ENCODE measurements around the gene HBE1. TPM values are rescaled to one million over a fixed set of nuclear protein-coding genes. Genes with fewer than 3 reads are reported as not detected.
"Not testable (repeated sequence)": the region's sequence is repeated elsewhere in the genome, so short reads cannot be mapped to it uniquely, and the experiment has no call there.

Gene HBE1
- total and polyA plus RNA-seq, 5 donors from 2014 or later = not detected

DNA sequence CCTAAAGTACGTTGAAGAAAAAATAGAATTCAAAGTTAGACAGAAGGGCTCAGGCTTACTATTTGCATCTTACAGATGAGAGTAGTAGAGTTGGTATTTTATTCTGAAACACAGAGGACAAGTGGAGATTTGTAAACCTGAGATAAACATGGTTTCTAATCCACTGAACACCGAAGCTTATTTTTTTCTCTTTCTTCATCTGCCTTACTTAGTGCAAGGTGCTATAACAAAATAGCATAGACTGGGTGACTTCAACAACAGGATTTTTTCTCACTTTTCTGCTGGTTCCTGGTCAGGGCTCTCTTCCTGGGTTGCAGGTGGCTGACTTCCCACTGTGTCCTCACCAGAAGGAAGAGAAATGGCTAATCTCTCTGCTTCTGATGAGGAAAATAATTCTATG is 18.0 kb downstream of the HBE1 start:
- H3K4me3 Mint-ChIP-seq = no peak overlapping the region
- no peaks in the 10 kb centered on the region for H3K9me3 ChIP-seq (ENCODE audit: control insufficient read depth in 2 of 2, low read length in 2 of 2)
- no peaks in the 10 kb centered on the region for H3K27me3 ChIP-seq (ENCODE audit: control insufficient read depth, insufficient read depth, low read length)
- H3K9me3 Mint-ChIP-seq = peaks cover 0 to 1% (median 0%) of the 10 kb centered on the region in 7 donors
- no peaks in the 10 kb centered on the region for H3K36me3 ChIP-seq (ENCODE audit: control insufficient read depth, insufficient read depth, low read length)
- H3K27me3 Mint-ChIP-seq = peaks cover under 1% of the 10 kb centered on the region
- no peaks in the 10 kb centered on the region for H3K4me1 ChIP-seq (ENCODE audit: control insufficient read depth, insufficient read depth, low read length, poor library complexity, severe bottlenecking)
- H3K27ac Mint-ChIP-seq = no peak overlapping the region
- no peak overlapping the region for H3K27ac ChIP-seq (ENCODE audit: insufficient read depth, low read length, poor library complexity, severe bottlenecking)
- H3K4me3 ChIP-seq (ENCODE audit: low read depth, low read length) = no peak overlapping the region
- no peaks in the 10 kb centered on the region for H3K36me3 Mint-ChIP-seq
- no peak for ATAC-seq (ENCODE audit: low read depth in 2 of 2)
- no peaks in the 10 kb centered on the region for H3K4me1 Mint-ChIP-seq
- DNase-seq = no peak

DNA sequence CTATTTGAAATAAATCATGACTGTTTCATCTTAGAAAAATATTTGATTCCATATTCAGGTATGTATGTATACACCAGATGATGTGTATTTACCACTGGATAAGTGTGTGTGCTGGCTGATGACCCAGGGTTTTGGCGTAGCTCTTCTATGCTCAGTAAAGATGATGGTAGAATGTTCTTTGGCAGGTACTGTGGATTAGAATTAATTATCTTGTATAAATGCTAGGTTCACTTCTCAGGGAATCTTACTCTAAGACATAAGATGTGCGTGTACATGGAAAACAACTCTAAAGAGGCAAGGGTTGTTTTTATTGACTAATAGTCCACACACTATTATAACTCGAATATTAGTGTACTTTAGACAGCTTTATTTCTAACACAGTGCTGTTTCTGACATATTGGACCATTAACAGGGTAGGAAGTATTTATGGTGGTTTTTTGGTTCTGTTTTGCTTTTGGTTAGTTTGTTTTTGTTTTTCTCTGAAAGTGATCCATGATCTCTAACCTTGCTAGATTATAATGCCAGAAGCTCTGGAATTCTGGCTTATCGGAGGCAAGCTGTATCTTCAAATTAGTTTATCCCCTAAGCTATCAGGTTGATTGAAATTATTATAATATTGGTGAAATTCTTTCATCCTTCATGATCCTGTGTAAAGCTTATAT is 19.1 kb downstream of the HBE1 start:
- Mint-ChIP-seq H3K27ac (no peak overlapping the region), H3K27me3 (peaks cover 4% of the 10 kb centered on the region), H3K4me1 (no peaks in the 10 kb centered on the region), H3K9me3 (peaks cover 0 to 3% (median 0%) of the 10 kb centered on the region in 7 donors), H3K4me3 (no peak overlapping the region), H3K36me3 (no peaks in the 10 kb centered on the region)
- no peak for ATAC-seq (ENCODE audit: low read depth in 2 of 2)
- no peak for DNase-seq
- no peaks in the 10 kb centered on the region for H3K27me3 ChIP-seq (ENCODE audit: control insufficient read depth, insufficient read depth, low read length)
- H3K36me3 ChIP-seq (ENCODE audit: control insufficient read depth, insufficient read depth, low read length) = no peaks in the 10 kb centered on the region
- H3K4me1 ChIP-seq (ENCODE audit: control insufficient read depth, insufficient read depth, low read length, poor library complexity, severe bottlenecking) = no peaks in the 10 kb centered on the region
- H3K9me3 ChIP-seq (ENCODE audit: control insufficient read depth in 2 of 2, low read length in 2 of 2) = no peaks in the 10 kb centered on the region
- no peak overlapping the region for H3K27ac ChIP-seq (ENCODE audit: insufficient read depth, low read length, poor library complexity, severe bottlenecking)
- no peak overlapping the region for H3K4me3 ChIP-seq (ENCODE audit: low read depth, low read length)

DNA sequence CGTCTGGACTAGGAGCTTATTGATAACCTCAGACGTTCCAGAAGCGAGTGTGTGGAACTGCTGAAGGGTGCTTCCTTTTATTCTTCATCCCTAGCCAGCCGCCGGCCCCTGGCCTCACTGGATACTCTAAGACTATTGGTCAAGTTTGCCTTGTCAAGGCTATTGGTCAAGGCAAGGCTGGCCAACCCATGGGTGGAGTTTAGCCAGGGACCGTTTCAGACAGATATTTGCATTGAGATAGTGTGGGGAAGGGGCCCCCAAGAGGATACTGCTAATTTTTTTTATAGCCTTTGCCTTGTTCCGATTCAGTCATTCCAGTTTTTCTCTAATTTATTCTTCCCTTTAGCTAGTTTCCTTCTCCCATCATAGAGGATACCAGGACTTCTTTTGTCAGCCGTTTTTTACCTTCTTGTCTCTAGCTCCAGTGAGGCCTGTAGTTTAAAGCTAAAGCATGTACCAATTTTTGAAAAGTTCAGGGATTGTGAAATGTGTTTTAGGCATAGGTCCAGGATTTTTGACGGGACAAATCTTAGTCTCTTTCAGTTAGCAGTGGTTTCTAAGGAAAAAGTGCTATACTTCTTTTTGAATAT is 19.8 kb downstream of the HBE1 start, which contains the start of gene HBG1:
HBG1 (minus strand) TSS at position 51 of the 590 bp plus-strand sequence. CDS start 53 bp downstream, outside the sequence.
- not testable (repeated sequence) for DNase-seq; H3K27ac ChIP-seq (ENCODE audit: insufficient read depth, low read length, poor library complexity, severe bottlenecking); H3K27me3 ChIP-seq (ENCODE audit: control insufficient read depth, insufficient read depth, low read length); H3K4me3 Mint-ChIP-seq; H3K36me3 ChIP-seq (ENCODE audit: control insufficient read depth, insufficient read depth, low read length); H3K4me1 ChIP-seq (ENCODE audit: control insufficient read depth, insufficient read depth, low read length, poor library complexity, severe bottlenecking); ATAC-seq (ENCODE audit: low read depth in 2 of 2); H3K27ac Mint-ChIP-seq; H3K36me3 Mint-ChIP-seq; H3K4me3 ChIP-seq (ENCODE audit: low read depth, low read length); H3K4me1 Mint-ChIP-seq; H3K27me3 Mint-ChIP-seq; H3K9me3 Mint-ChIP-seq; H3K9me3 ChIP-seq (ENCODE audit: control insufficient read depth in 2 of 2, low read length in 2 of 2)

DNA sequence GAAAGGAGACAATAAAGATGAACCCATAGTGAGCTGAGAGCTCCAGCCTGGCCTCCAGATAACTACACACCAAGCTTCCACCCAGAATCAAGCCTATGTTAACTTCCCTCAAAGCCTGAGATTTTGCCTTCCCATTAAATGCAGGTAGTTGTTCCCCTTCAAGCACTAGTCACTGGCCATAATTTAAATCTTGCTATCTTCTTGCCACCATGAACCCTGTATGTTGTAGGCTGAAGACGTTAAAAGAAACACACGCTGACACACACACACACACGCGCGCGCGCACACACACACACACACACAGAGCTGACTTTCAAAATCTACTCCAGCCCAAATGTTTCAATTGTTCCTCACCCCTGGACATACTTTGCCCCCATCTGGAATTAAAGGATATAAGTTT is 21.2 kb downstream of the HBE1 start:
- not testable (repeated sequence) for H3K4me3 Mint-ChIP-seq; H3K4me1 Mint-ChIP-seq; H3K36me3 Mint-ChIP-seq; DNase-seq; H3K27ac ChIP-seq (ENCODE audit: insufficient read depth, low read length, poor library complexity, severe bottlenecking); H3K36me3 ChIP-seq (ENCODE audit: control insufficient read depth, insufficient read depth, low read length); H3K4me1 ChIP-seq (ENCODE audit: control insufficient read depth, insufficient read depth, low read length, poor library complexity, severe bottlenecking); H3K9me3 Mint-ChIP-seq; ATAC-seq (ENCODE audit: low read depth in 2 of 2); H3K27ac Mint-ChIP-seq; H3K27me3 Mint-ChIP-seq; H3K4me3 ChIP-seq (ENCODE audit: low read depth, low read length); H3K27me3 ChIP-seq (ENCODE audit: control insufficient read depth, insufficient read depth, low read length); H3K9me3 ChIP-seq (ENCODE audit: control insufficient read depth in 2 of 2, low read length in 2 of 2)

DNA sequence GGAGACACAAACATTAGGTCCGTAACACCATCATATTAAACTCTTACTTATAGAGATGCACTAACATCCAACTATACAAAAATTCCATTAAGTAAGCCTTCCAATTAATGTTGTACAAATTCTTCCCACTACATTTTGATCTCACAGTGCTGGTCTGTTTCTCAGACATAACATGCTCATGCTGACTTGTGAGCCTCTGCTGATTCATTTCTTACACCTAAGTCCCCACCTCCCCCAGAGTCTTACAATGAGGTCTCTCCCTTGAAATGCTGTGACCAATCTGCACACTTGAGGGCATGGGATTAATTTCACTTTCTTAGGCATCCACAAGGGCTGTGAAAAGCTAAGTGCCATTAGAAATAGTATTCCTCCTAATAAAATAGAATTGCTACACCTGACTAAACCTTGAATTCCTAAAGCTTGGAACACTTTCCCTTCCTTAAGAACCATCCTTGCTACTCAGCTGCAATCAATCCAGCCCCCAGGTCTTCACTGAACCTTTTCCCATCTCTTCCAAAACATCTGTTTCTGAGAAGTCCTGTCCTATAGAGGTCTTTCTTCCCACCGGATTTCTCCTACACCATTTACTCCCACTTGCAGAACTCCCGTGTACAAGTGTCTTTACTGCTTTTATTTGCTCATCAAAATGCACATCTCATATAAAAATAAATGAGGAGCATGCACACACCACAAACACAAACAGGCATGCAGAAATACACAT is 22.1 kb downstream of the HBE1 start:
- Histone ChIP-seq H3K9me3 (ENCODE audit: control insufficient read depth in 2 of 2, low read length in 2 of 2) (no peaks in the 10 kb centered on the region), H3K4me3 (ENCODE audit: low read depth, low read length) (no peak overlapping the region), H3K27ac (ENCODE audit: insufficient read depth, low read length, poor library complexity, severe bottlenecking) (no peak overlapping the region), H3K36me3 (ENCODE audit: control insufficient read depth, insufficient read depth, low read length) (no peaks in the 10 kb centered on the region), H3K27me3 (ENCODE audit: control insufficient read depth, insufficient read depth, low read length) (no peaks in the 10 kb centered on the region), H3K4me1 (ENCODE audit: control insufficient read depth, insufficient read depth, low read length, poor library complexity, severe bottlenecking) (no peaks in the 10 kb centered on the region)
- no peaks in the 10 kb centered on the region for H3K4me1 Mint-ChIP-seq
- no peak for DNase-seq
- no peak for ATAC-seq (ENCODE audit: low read depth in 2 of 2)
- H3K27me3 Mint-ChIP-seq = peaks cover 8% of the 10 kb centered on the region
- no peaks in the 10 kb centered on the region for H3K36me3 Mint-ChIP-seq
- H3K27ac Mint-ChIP-seq = no peak overlapping the region
- H3K9me3 Mint-ChIP-seq = peaks cover 0 to 3% (median 0%) of the 10 kb centered on the region in 7 donors
- no peak overlapping the region for H3K4me3 Mint-ChIP-seq

DNA sequence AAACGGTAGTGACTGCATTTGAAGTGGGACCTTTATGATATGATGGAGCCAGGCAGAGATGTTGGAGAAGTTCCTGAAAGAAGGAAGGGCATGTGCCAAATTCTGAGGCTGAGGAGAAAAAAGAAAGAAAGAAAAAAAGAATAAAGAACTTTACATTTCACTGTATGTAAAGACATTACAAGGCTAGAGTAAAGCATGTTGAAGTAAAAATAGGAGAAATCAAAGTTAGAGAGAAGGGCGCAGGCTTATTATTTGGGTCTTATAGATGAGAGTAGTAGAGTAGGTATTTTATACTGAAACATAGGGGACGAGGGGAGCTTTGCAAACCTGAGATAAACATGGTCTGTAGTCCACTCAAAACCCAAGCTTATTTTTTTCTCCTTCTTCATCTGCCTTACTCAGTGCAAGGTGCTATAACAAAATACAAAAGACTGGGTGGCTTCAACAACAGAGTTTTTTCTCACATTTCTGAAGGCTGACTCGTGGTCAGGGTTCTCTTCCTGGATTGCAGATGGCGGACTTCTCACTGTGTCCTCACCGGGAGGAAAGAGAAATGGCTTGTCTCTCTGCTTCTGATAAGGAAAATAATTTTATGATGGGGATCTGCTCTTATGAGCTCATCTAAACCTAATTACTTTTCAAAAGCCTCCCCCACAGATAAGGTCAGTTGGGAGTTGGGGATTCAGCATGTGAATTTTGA is 22.8 kb downstream of the HBE1 start:
- H3K4me3 Mint-ChIP-seq = no peak overlapping the region
- Histone ChIP-seq H3K9me3 (ENCODE audit: control insufficient read depth in 2 of 2, low read length in 2 of 2) (no peaks in the 10 kb centered on the region), H3K4me1 (ENCODE audit: control insufficient read depth, insufficient read depth, low read length, poor library complexity, severe bottlenecking) (no peaks in the 10 kb centered on the region), H3K27me3 (ENCODE audit: control insufficient read depth, insufficient read depth, low read length) (no peaks in the 10 kb centered on the region), H3K27ac (ENCODE audit: insufficient read depth, low read length, poor library complexity, severe bottlenecking) (no peak overlapping the region), H3K4me3 (ENCODE audit: low read depth, low read length) (no peak overlapping the region), H3K36me3 (ENCODE audit: control insufficient read depth, insufficient read depth, low read length) (no peaks in the 10 kb centered on the region)
- H3K36me3 Mint-ChIP-seq = no peaks in the 10 kb centered on the region
- no peak overlapping the region for H3K27ac Mint-ChIP-seq
- H3K27me3 Mint-ChIP-seq = peaks cover 8% of the 10 kb centered on the region
- DNase-seq = no peak
- no peak for ATAC-seq (ENCODE audit: low read depth in 2 of 2)
- no peaks in the 10 kb centered on the region for H3K4me1 Mint-ChIP-seq
- H3K9me3 Mint-ChIP-seq = peaks cover 0 to 3% (median 0%) of the 10 kb centered on the region in 7 donors

DNA sequence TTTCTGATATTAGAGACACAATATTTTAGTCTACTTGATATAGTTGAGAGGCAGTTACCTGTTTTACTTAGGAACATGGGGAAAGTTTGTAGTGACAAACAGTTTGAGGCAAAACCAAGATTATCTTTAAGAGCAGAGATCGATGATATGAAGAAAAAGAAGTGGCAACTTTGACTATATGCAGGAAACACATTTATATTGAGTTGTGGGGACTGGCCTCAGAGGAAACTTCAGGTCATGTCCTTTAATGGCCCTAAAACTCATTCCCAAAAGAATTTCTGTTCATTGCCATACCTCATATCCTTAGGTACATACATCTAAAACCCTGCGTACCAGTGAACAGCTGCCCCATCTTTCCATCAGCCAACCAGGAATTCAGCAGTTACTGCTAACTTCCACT is 24.6 kb downstream of the HBE1 start:
- Mint-ChIP-seq H3K27ac (no peak overlapping the region), H3K4me1 (no peaks in the 10 kb centered on the region), H3K27me3 (peaks cover 8% of the 10 kb centered on the region), H3K36me3 (no peaks in the 10 kb centered on the region), H3K4me3 (no peak overlapping the region), H3K9me3 (peaks cover 0 to 3% (median 0%) of the 10 kb centered on the region in 7 donors)
- Histone ChIP-seq H3K27me3 (ENCODE audit: control insufficient read depth, insufficient read depth, low read length) (no peaks in the 10 kb centered on the region), H3K4me3 (ENCODE audit: low read depth, low read length) (no peak overlapping the region), H3K4me1 (ENCODE audit: control insufficient read depth, insufficient read depth, low read length, poor library complexity, severe bottlenecking) (no peaks in the 10 kb centered on the region), H3K36me3 (ENCODE audit: control insufficient read depth, insufficient read depth, low read length) (no peaks in the 10 kb centered on the region), H3K9me3 (ENCODE audit: control insufficient read depth in 2 of 2, low read length in 2 of 2) (no peaks in the 10 kb centered on the region), H3K27ac (ENCODE audit: insufficient read depth, low read length, poor library complexity, severe bottlenecking) (no peak overlapping the region)
- DNase-seq (no peak), ATAC-seq (ENCODE audit: low read depth in 2 of 2) (no peak)

Measured in CD4-positive, CD25-positive, alpha-beta regulatory T cell (primary cell).